Urothelium cell line (cell line): ENCODE results near the gene PHF21A.
"Not testable (repeated sequence)": the region's sequence is repeated elsewhere in the genome, so short reads cannot be mapped to it uniquely, and the experiment has no call there.

Experiments used
- DNase-seq: peaks from one replicate; pipeline ENCODE4 v3.0.0; 2011; ENCODE audit warnings: low spot score, mixed read lengths
- FAIRE-seq: peaks from 2 replicates; lab custom pipeline; 2011; peaks lifted over from hg19 to GRCh38; lab: Jason Lieb, UNC

The PHF21A gene

DNA sequence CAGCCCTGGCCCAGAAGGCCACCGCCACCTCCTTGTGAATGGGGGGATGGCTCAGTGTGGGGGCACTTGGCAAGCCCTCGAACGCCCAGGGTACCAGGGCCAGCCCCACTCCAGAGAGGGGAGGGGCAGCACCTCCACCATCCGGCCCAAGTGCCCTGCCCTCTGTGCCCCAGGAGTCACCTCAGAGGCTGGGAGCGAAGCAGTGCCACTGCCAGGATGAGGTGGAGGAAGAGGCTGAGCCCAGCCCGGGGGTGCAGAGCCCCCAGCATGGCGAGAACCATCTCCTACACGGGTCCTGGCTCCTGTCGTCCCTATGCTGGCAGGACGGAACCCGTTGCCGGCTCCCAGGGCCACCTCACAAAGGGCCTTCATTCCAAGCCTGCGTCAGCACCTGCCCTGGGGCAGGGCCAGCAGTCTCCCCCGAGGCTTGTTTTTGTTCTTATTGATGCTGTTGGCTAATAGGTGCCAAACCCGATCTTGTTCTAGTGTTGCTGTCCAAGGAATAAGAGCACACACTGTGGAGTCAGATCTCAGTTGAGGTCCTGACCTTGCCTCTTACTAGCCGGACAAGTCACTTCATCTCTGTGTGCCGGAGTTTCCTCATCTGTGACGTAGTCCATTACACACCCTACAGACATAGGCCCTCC lies 214.2 kb downstream of the PHF21A start, which contains the start of gene FREY1:
TSS of gene FREY1 (minus strand) at position 307 of the 647 bp plus-strand sequence. CDS start at position 281, 26 bp downstream.
- FAIRE-seq (no peak), DNase-seq (no peak)

DNA sequence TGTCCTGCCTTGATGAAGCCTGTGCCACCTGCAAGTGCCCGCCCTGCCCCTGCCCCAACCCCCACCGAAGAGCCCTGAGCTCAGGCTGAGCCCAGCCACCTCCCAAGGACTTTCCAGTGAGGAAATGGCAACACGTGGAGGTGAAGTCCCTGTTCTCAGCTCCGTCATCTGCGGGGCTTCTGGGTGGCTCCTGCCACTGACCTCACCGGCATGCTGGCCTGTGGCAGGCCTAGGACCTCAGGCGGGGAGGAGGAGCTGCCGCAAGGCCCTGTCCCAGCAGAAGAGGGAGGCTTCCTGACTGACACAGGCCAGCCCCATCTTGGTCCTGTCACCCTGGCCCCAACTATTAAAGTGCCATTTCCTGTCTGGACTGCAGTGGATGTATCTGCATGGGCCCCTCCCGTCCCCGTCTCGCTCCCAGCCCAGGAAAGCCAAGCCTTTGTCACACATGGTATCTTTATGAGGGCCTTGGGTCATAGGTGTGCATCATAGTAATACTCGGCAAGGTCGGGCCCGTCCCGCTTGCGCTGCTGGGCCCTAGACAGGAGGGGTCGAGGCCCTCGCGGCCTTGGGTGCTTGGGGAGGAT lies 215.1 kb downstream of the PHF21A start:
- FAIRE-seq (no peak), DNase-seq (no peak)

DNA sequence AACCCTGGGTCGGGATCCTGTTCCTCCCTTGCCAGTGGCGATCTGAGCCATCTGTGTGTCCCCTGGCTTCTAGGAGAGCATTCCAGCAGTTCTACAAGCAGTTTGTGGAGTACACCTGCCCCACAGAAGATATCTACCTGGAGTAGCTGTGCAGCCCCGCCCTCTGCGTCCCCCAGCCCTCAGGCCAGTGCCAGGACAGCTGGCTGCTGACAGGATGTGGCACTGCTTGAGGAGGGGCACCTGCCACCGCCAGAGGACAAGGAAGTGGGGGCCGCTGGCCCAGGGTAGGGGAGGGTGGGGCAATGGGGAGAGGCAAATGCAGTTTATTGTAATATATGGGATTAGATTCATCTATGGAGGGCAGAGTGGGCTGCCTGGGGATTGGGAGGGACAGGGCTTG lies 215.7 kb downstream of the PHF21A start:
- not testable (repeated sequence) for FAIRE-seq, DNase-seq

DNA sequence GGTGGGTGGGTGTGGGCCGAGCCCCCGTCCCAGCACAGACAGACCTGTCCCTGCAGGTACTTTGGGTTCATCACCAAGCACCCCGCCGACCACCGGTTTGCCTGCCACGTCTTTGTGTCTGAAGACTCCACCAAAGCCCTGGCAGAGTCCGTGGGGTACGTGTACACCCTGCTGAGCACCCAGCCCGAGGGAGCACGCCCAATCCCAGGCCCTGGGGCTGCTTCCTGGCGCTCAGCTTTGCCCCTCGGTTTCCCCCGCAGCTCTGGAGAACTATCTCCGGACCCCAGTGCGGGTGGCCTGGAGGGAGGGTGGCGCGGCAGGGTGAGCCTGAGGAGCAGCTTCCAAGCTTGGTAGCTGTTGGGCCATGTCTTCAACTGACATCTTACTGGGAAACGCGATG lies 216.2 kb downstream of the PHF21A start:
- FAIRE-seq (no peak), DNase-seq (no peak)

DNA sequence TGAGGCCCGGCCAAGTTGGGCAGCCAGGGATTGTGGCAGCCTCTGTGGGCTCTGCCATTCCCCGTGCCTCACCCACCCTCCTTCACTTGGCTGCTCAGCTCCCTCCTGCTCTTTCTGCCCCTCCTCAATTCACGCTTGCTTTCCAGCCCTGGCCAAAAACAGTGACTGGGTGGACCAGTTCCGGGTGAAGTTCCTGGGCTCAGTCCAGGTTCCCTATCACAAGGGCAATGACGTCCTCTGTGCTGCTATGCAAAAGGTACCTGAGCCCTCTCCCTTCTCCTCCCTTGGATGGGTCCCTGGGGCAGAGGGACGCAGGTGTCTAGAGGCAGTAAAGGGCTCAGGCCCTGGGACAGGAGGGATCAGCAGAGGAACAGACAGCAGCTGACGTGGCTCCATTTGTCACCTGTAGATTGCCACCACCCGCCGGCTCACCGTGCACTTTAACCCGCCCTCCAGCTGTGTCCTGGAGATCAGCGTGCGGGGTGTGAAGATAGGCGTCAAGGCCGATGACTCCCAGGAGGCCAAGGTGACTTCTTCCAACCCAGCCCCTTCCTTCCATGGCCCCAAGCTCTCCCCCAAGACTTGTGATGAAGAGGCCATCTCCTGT lies 216.8 kb downstream of the PHF21A start:
- no peak for FAIRE-seq
- DNase-seq = no peak

DNA sequence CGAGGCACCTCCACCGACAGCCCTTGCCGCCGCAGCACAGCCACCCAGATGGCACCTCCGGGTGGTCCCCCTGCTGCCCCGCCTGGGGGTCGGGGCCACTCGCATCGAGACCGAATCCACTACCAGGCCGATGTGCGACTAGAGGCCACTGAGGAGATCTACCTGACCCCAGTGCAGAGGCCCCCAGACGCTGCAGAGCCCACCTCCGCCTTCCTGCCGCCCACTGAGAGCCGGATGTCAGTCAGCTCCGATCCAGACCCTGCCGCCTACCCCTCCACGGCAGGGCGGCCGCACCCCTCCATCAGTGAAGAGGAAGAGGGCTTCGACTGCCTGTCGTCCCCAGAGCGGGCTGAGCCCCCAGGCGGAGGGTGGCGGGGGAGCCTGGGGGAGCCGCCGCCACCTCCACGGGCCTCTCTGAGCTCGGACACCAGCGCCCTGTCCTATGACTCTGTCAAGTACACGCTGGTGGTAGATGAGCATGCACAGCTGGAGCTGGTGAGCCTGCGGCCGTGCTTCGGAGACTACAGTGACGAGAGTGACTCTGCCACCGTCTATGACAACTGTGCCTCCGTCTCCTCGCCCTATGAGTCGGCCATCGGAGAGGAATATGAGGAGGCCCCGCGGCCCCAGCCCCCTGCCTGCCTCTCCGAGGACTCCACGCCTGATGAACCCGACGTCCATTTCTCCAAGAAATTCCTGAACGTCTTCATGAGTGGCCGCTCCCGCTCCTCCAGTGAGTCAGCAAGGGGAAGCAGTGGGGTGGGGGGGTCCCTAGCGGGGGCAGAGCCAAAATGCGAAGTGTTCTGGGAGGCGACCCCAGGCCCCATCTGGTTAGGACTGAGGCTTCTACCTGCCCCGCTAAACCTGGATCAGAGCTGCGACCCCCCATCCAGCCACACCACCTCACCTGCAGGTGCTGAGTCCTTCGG lies 218.5 kb downstream of the PHF21A start:
- DNase-seq (no peak), FAIRE-seq (no peak)

DNA sequence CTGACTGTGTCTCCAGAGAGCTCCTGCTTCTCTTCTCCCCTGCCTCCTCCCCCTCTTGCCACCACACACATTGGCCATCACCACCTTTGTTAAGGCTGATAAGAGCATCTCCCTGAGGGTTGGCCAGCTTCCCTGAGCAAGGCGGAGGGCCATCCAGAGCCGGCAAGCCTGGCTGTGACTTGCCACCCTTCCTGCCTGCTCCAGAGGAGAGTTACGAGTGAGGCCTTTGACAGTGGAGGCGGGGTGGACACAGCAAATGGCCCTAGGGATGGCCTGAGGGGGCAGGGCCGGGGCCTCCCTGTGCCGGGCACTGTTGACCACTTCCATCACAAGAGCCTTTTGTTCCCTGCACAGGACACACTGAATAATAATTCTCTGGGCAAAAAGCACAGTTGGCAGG lies 219.6 kb downstream of the PHF21A start:
- DNase-seq = no peak
- FAIRE-seq = no peak

DNA sequence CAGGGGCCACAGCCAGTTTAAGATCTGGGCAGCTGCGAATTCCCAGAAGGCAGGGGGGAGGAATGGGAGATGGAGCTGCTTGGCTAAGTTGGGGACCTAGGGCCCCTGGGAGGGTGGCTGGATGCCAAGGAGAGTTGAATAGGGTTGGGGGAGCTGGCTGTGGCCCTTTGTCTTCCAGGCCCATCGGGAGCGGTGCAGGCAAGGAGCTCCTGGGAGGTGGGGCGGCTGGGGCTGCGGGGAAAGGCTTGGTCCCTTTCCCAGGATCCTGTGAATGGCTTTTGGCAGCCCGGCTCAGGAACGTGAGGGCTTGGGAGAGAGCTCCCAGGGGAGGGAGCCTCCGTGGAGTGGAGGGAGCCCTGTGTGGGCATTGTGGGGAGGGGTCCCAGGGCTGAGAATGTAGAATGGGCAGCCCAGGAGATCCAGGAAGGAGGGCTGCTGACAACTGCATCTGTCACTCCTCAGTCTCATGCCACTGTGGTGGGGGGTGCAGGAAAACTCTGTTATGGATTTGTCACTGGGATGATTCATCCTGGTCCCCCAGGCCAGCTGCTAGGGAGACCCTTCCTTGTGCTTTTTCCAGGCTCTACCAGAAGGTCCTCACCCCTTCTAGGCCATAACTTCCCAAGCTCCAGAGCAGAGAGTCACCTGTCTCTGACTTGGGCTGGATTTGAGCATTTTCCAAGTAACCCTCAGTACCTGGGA lies 220.2 kb downstream of the PHF21A start:
- DNase-seq (no peak), FAIRE-seq (no peak)

DNA sequence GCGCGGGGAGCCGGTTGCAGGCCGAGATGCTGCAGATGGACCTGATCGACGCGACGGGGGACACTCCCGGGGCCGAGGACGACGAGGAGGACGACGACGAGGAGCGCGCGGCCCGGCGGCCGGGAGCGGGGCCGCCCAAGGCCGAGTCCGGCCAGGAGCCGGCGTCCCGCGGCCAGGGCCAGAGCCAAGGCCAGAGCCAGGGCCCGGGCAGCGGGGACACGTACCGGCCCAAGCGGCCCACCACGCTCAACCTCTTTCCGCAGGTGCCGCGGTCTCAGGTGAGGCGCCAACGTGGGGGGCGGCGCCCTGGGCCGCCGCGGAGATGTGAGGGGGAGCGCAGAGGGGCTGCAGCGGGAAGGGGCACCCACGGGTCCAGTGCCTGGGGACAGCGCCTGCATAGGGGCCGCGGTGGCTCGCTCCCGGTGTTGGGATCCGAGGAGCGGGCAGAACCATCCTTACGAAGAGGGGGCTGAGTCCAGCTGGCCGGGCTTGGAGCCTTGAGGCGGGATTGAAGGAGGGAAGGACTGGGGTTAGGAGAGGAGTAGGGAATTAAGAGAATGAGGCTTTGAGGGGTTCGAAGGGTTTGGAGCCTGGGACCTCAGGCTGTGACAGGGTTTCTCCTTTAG lies 221.0 kb downstream of the PHF21A start:
- FAIRE-seq = not testable (repeated sequence)
- peak; percentile 23 for DNase-seq

DNA sequence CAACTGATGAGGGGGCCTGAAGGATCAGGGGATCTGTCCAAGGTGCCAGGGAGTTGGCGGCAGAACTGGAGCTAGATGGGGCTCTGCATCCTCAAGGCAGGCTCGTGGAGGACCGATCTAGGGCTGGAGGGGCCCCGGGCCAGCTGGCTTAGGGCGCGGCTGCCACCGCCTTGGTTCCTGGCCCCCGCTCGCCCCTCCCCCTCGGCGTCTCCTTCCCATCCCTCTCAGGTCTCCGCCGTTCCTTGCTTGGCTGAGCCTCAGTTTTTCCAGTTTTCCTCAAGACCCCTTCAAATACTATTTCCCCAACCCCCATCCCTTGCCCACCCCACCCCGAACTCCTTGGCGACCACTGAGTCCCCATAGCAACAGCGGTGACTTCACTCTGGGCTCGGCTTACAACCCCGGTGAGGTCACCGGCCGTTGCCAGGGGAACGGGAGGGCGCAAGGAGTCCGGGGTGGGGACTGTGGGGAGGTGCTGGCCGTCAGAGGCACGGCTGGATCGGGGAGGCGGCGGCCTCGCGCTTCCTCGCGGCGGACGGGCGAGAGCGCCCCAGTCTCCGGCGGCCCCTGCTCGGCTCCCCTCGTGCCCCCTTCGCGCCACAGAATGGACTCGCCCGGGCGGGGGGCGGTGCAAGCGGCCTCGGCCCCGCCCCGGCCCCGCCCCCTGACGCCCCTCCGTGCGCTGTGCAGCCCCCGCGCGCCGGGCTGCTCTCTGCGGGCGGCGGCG lies 221.6 kb downstream of the PHF21A start:
- DNase-seq (peak; percentile 94), FAIRE-seq (peak; percentile 89)

DNA sequence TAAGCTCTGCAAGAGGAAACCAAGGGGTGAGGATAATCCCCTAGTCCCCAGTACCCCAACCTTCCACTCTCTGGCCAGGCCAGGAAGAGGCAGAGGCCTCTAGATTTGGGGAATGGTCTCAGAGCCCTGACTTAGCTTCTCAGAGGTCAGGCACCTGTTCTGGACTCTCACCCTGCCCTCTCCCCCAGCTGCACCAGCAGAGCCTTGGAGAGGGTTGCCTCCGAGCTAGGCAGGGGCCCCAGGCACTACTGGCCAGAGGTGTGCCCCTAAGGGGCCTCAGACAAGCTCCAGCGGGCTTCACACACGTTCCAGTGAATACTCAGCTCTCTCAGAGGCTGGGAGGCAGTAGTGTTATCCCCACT lies 222.2 kb downstream of the PHF21A start:
- DNase-seq (no peak), FAIRE-seq (no peak)

DNA sequence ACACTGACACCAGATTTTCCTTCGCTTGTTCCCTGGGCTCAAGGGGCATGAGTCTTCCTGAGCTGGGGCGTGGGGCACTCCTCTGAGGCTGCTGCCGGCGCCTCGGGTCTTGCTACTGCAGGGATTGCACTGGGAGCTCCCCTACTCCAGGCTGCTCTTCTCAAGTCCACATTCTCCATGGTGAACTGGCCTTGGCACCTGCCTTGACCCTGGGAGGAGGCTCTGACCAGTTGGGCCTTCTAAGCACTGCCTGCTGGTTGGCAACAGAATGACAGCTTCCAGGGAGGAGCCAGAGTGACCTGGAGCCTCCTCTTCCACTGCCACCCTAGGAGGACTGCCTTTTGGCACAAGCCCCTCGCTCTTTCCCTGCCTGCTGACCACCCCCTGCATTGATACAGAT lies 223.7 kb downstream of the PHF21A start:
- FAIRE-seq = no peak
- no peak for DNase-seq

DNA sequence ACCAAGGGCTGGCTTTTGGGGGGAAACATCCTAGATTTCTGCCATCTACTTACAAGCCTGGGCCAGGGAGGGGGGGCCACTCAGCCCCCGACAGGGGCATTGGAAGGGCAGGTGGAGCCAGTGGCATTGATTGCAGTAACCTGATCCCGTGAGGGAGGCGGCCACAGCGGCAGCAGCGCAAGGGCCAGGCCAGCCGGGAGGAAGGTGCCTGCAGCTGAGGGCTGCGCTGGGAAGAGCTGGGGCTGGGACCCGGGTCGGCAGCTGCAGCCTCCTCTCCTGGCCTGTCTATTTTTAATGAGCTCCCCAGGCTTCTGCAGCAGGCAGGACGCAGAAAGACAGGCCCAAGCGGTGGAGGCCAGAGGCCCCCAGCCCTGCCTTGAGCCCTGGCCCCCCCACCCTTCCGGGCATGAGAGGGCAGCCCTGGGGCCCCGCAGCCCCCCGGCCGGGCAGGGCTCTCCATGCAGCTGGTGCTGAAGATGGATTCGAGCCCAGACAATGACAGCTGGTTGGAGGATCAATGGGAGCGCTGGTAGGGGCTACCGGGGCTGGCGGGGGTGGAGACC lies 224.8 kb downstream of the PHF21A start:
- DNase-seq = no peak
- no peak for FAIRE-seq

DNA sequence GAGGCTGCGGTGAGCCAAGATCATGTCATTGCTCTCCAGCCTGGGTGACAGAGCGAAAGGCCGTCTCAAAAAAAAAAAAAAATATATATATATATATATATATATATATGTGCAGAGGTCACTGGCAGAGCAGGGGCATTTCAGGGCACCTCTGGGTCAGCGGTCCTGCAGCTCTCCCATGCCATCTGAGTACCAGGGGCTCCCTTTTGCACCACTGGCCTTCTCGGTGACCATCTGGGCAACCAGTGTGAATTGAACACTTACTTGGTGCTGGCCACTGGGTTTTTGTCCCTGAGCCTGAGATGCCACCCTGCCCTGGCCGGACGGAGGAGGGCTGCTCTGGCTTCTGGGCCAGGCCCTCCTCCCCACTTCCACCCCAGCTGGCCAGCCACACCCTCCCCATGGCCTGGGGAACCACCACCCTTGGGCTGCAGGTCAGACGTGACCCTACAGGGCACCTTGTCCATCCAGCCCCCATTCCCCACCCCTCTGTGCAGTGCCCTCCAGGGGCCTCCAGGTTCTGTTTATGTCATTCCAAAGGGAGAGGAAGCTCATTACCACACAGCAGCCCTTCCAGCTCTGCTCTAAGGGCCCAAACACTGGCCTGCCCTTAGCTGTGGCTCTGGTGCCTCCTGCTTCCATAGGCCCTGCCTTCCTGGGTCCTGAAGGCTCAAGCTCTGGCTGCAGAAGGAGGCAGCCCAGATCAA lies 225.5 kb downstream of the PHF21A start:
- no peak for DNase-seq
- no peak for FAIRE-seq

DNA sequence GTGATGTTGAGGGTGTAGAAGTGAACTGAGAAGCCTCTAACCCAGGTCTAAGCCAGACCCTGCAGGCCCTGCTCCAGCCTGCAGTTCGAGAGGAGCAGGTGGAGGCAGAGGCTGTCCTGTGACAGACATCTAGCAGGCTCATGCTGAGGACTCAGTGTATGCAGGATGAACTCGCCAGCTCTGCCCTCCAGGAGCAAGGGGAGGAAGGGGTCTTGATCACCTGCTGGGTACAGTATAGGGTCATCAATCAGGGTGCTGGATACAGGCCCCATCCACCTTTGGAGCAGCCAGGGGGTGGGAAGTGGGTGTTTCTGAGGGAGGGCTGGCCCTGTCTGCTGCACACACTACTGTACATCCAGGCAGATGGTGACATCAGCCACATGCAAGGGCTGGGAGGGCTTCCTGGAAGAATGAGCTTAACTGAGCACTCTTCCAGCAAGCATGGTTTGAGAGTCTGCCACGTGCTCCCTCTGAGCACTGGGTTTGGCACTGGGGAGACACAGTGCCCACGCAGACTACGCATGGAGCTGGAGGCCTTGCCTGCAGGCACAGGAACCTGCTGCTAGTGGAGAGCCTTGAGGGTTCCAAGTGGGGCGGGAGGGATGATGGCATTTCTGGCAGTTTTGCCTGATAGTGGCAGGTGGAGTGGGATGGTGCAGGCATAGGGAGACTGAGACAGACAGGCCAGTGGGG lies 226.6 kb downstream of the PHF21A start:
- no peak for FAIRE-seq
- no peak for DNase-seq

DNA sequence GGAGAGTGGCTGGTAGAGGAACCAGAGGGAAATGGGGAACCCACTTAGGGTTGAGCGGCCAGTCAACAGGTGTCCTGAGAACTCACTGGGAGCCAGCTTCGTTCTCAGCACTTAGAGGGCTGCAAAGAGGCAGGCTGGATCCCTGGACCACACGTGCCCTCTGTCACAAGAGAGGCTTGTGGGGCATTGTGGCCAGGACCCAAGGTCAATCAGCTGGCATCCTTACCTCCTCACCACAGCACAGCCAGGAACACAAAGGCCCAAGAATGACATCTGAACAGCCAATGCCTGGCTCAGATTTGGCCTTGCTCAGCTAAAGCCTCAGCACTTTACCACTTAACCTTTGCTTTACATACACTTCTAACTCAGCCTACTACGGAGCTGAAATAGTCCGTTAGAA lies 228.4 kb downstream of the PHF21A start:
- DNase-seq (no peak), FAIRE-seq (no peak)

DNA sequence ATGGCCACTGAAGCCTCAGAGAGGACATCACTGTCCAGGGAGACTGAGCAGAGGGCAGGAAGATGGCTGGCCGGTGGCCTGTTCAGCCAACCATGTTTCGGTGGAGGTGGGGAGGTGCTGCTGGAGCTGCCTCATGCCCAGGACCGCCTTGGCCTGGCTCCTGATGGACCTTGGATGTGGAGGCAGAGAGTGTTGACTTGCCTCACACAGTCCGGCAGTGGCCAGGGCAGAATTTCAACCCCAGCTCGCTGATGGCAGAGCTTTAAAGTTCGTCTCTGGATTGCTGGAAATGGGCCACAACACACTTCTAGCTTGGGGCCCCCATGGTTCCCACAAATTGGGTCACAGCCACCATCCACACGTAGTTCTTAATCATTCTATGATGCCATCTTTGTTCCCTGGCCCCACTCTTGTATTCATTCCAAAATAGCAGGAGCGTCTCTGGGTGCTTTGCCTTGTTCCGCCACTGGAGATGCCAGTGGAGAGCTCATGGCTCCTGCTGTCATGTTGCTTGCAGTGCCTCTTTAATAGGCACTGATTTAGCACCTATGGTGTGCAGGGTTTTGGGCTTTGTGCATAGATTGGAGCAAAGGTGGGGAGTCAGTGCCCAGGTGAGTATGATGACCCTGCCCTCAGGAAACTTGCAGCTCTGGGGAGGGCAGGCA lies 230.2 kb downstream of the PHF21A start:
- FAIRE-seq (no peak), DNase-seq (no peak)

DNA sequence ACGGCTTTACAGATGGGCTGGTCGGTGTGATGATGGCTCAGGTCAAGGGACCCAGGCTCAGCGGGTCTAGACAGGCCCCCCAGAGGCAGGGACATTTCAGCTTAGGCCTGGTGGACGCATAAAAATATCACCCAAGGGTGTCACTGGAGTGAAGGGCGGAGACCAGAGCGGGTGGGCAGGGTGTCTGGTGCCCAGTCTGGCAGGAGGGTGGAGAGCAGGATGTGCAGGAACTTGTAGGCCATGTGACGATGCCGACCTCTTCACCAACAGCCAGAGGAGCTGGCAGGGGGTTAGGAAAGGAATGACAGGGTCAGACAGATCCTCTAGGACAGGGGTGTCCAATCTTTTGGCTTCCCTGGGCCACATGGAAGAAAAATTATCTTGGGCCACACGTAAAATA lies 231.3 kb downstream of the PHF21A start:
- DNase-seq (no peak), FAIRE-seq (no peak)
